Measurements from ENCODE around the gene VN1R5. TPM values are rescaled to one million over a fixed set of nuclear protein-coding genes. Genes with fewer than 3 reads are reported as not detected.

Gene VN1R5
- total RNA-seq, 4 donors from 2014 or later: not detected

DNA sequence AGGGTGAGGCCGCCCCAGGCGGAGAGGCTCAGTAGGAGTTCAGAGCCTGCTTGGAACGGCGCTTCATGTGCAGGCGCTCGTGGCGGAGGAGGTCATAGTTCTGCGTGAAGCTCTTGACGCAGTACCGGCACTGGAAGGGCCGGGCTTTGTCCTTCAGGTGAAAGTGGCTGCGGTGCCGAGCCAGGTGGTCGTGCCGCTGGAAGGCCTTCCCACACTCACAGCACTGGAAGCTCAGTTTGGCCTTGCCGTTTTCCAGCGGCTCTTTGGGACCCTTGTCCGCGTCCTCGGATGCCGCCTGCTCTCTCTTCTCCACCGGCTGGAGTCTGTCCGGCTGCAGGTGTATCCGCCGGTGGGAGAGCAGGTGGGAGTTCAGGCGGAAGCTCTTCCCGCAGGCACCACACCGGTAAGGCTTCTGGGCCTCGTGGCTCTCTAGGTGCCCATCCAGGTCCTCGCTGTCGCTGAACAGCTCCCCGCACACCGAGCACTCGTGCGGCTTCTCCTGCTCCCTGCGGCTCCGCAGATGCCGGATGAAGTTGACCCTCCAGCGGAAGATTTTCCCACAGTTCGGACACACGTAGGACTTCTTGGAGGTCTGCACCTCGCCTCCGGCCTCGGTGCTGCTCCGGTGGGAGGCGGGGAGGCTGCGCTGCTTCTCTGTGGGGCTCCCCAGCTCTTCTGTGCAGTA lies 44.8 kb downstream of the VN1R5 start:
- H3K27ac ChIP-seq: no peak overlapping the region
- TF ChIP-seq, protein P1, sequence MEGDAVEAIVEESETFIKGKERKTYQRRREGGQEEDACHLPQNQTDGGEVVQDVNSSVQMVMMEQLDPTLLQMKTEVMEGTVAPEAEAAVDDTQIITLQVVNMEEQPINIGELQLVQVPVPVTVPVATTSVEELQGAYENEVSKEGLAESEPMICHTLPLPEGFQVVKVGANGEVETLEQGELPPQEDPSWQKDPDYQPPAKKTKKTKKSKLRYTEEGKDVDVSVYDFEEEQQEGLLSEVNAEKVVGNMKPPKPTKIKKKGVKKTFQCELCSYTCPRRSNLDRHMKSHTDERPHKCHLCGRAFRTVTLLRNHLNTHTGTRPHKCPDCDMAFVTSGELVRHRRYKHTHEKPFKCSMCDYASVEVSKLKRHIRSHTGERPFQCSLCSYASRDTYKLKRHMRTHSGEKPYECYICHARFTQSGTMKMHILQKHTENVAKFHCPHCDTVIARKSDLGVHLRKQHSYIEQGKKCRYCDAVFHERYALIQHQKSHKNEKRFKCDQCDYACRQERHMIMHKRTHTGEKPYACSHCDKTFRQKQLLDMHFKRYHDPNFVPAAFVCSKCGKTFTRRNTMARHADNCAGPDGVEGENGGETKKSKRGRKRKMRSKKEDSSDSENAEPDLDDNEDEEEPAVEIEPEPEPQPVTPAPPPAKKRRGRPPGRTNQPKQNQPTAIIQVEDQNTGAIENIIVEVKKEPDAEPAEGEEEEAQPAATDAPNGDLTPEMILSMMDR (IDR thresholded peaks at IDR 0.05): no peak
- TF ChIP-seq POLR2AphosphoS5 (IDR thresholded peaks at IDR 0.05) (no peak), EP300 (IDR thresholded peaks at IDR 0.05) (no peak), POLR2A (IDR thresholded peaks at IDR 0.05) (no peak)
- WGBS: 98% methylated on average over 39 of the region's 47 CpGs
- peaks cover 62% of the 10 kb centered on the region for H3K36me3 ChIP-seq
- no peak overlapping the region for H3K4me3 ChIP-seq
- no peaks in the 10 kb centered on the region for H3K9me3 ChIP-seq
- H3K4me1 ChIP-seq: no peaks in the 10 kb centered on the region
- no peaks in the 10 kb centered on the region for H3K27me3 ChIP-seq
- no peak for DNase-seq (ENCODE audit: low spot score in 2 of 2)

DNA sequence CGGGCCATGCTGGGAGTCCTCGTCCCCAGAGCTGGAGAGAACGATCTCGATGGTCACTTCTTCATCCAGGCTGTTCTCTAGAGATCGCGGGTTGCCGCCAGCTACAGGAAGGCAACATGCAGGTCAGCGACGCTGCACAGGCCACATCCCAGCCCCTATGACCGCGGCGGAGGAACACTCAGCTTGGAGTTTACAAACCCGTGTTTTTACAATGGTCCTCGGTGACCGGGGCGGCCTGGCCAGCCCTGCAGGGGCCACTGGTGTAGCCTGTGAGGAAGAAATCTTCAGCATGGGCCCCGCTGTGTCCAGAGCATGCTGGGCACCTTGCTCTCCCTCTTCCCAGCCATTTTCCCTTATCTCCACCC lies 45.3 kb downstream of the VN1R5 start:
- TF ChIP-seq, protein P1 (IDR thresholded peaks at IDR 0.05): no peak
- TF ChIP-seq POLR2A (IDR thresholded peaks at IDR 0.05) (no peak), POLR2AphosphoS5 (IDR thresholded peaks at IDR 0.05) (no peak), EP300 (IDR thresholded peaks at IDR 0.05) (no peak)
- H3K4me3 ChIP-seq: no peak overlapping the region
- H3K4me1 ChIP-seq: no peaks in the 10 kb centered on the region
- 94% methylated on average over 17 of the region's 17 CpGs for WGBS
- no peak overlapping the region for H3K27ac ChIP-seq
- no peaks in the 10 kb centered on the region for H3K9me3 ChIP-seq
- no peaks in the 10 kb centered on the region for H3K27me3 ChIP-seq
- H3K36me3 ChIP-seq: peaks cover 66% of the 10 kb centered on the region
- no peak for DNase-seq (ENCODE audit: low spot score in 2 of 2)

DNA sequence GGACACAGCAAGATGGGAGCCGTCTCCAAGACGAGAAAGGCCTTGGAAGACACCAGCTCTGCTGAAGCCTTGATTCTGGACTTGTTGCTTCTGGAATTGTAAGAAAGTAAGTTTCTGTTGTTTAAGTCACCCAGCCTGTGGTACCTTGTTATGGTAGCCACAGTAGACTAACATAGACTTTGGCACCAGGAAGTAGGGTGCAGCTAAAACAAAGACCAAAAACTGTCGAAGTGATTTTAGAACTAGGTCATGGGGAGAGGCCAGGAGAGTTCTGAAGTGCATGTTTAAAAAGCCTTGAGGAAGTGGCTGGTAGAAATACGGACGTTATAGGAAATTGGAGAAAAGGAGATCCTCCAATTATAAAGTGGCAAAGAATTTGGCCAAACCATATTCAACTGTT lies 47.3 kb downstream of the VN1R5 start:
- Histone ChIP-seq H3K27me3 (no peaks in the 10 kb centered on the region), H3K4me3 (no peak overlapping the region), H3K9me3 (no peaks in the 10 kb centered on the region), H3K36me3 (peaks cover 84% of the 10 kb centered on the region), H3K4me1 (no peaks in the 10 kb centered on the region), H3K27ac (no peak overlapping the region)
- TF ChIP-seq, protein P1 (IDR thresholded peaks at IDR 0.05): no peak
- TF ChIP-seq EP300 (IDR thresholded peaks at IDR 0.05): no peak
- no peak for TF ChIP-seq POLR2A (IDR thresholded peaks at IDR 0.05)
- TF ChIP-seq POLR2AphosphoS5 (IDR thresholded peaks at IDR 0.05): no peak
- DNase-seq (ENCODE audit: low spot score in 2 of 2): no peak
- WGBS: 52% methylated on average over 5 of the region's 5 CpGs

DNA sequence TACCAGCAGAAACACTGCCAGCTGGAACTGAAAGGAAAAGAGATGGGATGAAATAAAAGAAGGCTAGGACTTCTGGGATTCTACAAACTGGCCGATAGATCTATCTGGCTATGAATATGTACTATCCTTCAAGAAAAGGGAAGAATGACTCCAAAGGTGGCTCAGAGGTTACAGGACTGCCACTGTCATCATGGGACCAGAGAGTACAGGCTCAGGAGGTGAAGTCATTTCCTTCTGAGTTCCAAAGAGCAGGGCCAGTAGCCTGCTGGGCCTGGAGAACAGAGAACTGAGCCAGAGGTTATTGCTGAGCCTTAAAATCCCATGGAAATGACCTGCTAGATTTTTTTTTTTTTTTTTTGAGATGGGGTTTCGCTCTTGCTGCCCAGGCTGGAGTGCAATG lies 48.2 kb downstream of the VN1R5 start:
- no peak for DNase-seq (ENCODE audit: low spot score in 2 of 2)
- Histone ChIP-seq H3K27ac (no peak overlapping the region), H3K27me3 (no peaks in the 10 kb centered on the region), H3K9me3 (no peaks in the 10 kb centered on the region), H3K36me3 (peaks cover 92% of the 10 kb centered on the region), H3K4me3 (no peak overlapping the region), H3K4me1 (no peaks in the 10 kb centered on the region)
- 92% methylated on average over 2 of the region's 2 CpGs for WGBS
- TF ChIP-seq POLR2AphosphoS5 (IDR thresholded peaks at IDR 0.05) (no peak), POLR2A (IDR thresholded peaks at IDR 0.05) (no peak)
- TF ChIP-seq, protein P1 (IDR thresholded peaks at IDR 0.05): no peak

Other genes with a start within 250 kb of the VN1R5 start
- gene ZNF695, start 248.0 kb upstream of the VN1R5 start, total RNA-seq: under 1 TPM in 1 of 4 donors, not detected in 3; 0.70 TPM
- 1 to 10 TPM; 2.1 to 4.3 (median 2.5) TPM for gene ZNF670, start 177.3 kb upstream of the VN1R5 start, total RNA-seq
- 10 to 100 TPM in 1 of 4 donors, 1 to 10 TPM in 3; 4.6 to 10.5 (median 5.8) TPM for gene ZNF669, start 151.7 kb upstream of the VN1R5 start, total RNA-seq
- gene ZNF124, start 84.1 kb upstream of the VN1R5 start, total RNA-seq: 10 to 100 TPM; 12.6 to 15.1 (median 14.4) TPM
- 10 to 100 TPM; 17.5 to 45.7 (median 21.2) TPM for gene ZNF496, start 75.8 kb downstream of the VN1R5 start, total RNA-seq
- 1 to 10 TPM in 3 of 4 donors, under 1 TPM in 1; 0.87 to 1.6 (median 1.3) TPM for gene NLRP3, start 160.1 kb downstream of the VN1R5 start, total RNA-seq
- gene OR2B11, start 202.0 kb downstream of the VN1R5 start, total RNA-seq: not detected

All from suprapubic skin (tissue), 4 donors.